GM12878 (cell line): ENCODE data around the gene SLC35C1. TPM values are rescaled to one million over a fixed set of nuclear protein-coding genes. Genes with fewer than 3 reads are reported as not detected.

Experiments
- ATAC-seq: fragments of 200-7000 bp; cut with Tn5 transposase; 3 replicates; pipeline ENCODE4 v1.9.1; 2020; ENCODE audit warnings: mild to moderate bottlenecking, moderate library complexity
- BruUV-seq: library from RNA; stranded (reverse); fragments of 400-500 nt; replicated peaks from 2 replicates; lab custom pipeline; 2021; lab: Mats Ljungman, UMichigan
- CTCF ChIA-PET: fragments of 300-600 bp; sonication (Branson Sonifier 250); formaldehyde crosslinking; extraction: SDS; loops from one replicate; lab custom pipeline; 2021; ENCODE audit warnings: inconsistent platforms; lab: Yijun Ruan, JAX
- POLR2A ChIA-PET: fragments of 350-600 bp; formaldehyde crosslinking; extraction: SDS; loops from one replicate; lab custom pipeline; 2021; ENCODE audit warnings: inconsistent platforms; lab: Charles Lee
- RAD21 ChIA-PET: fragments of 300-600 bp; sonication (Branson Sonifier 250); formaldehyde crosslinking; loops from one replicate; lab custom pipeline; 2023; ENCODE audit warnings: antibody characterized with exemption; ENCODE audit not compliant: unreplicated experiment; lab: Charles Lee
- SMC1A ChIA-PET: fragments of 300-600 bp; sonication (Branson Sonifier 250); formaldehyde crosslinking; loops from one replicate; lab custom pipeline; 2023; ENCODE audit not compliant: unreplicated experiment, uncharacterized antibody; lab: Charles Lee
- DNase-seq: peaks from one replicate; pipeline ENCODE4 v3.0.0-alpha.2; 2011; ENCODE audit warnings: low read depth, low spot score
- FAIRE-seq: peaks from 3 replicates; lab custom pipeline; 2011; peaks lifted over from hg19 to GRCh38; lab: Jason Lieb, UNC
- H2AFZ ChIP-seq: 2 replicates; pipeline ENCODE4 v1.6.0; 2011; ENCODE audit warnings: low read depth, low read length, control low read depth; ENCODE audit not compliant: control insufficient read depth
- H3K27ac ChIP-seq: 2 replicates; pipeline ENCODE4 v1.5.1; 2011; ENCODE audit warnings: control low read depth; ENCODE audit not compliant: control insufficient read depth, insufficient read depth
- H3K27me3 ChIP-seq, 2 experiments: replicated peaks in 1 of 2; 2 replicates each; pipeline versions ENCODE4 v1.6.0 to v1.6.1; 2011; ENCODE audit warnings: low read length in 1 of 2; ENCODE audit not compliant: control insufficient read depth in 2 of 2, insufficient read depth in 2 of 2
- H3K36me3 ChIP-seq, 2 experiments: 2 replicates each; pipeline ENCODE4 v1.5.1; 2011; ENCODE audit warnings: low read length in 1 of 2; ENCODE audit not compliant: control insufficient read depth in 2 of 2, insufficient read depth in 2 of 2
- H3K4me1 ChIP-seq: 2 replicates; pipeline ENCODE4 v1.6.1; 2011; ENCODE audit warnings: mild to moderate bottlenecking, low read length, moderate library complexity, mixed read lengths; ENCODE audit not compliant: control insufficient read depth, insufficient read depth
- H3K4me2 ChIP-seq: 2 replicates; pipeline ENCODE4 v1.6.0; 2011; ENCODE audit warnings: control low read depth; ENCODE audit not compliant: control insufficient read depth, insufficient read depth
- H3K4me3 ChIP-seq: fragments of 200-600 bp; sonication (generic); 2 replicates; pipeline ENCODE4 v1.5.1; 2016
- H3K79me2 ChIP-seq: 2 replicates; pipeline ENCODE4 v1.6.0; 2011; ENCODE audit warnings: low read length; ENCODE audit not compliant: control insufficient read depth, insufficient read depth
- H3K9ac ChIP-seq: 2 replicates; pipeline ENCODE4 v1.8.0; 2011; ENCODE audit warnings: low read length, control low read depth, mixed read lengths; ENCODE audit not compliant: control insufficient read depth, insufficient read depth
- H3K9me3 ChIP-seq: replicated peaks from 3 replicates; pipeline ENCODE4 v1.5.1; 2011; ENCODE audit warnings: mild to moderate bottlenecking, low read length; ENCODE audit not compliant: control insufficient read depth, insufficient read depth
- H4K20me1 ChIP-seq: 2 replicates; pipeline ENCODE4 v1.6.0; 2011; ENCODE audit not compliant: control insufficient read depth, insufficient read depth
- ESRRA ChIP-seq: IDR thresholded peaks from 2 replicates; pipeline ENCODE4 v1.6.1; 2012; ENCODE audit warnings: mild to moderate bottlenecking, low read length, improper control_type of control experiment
- IRF4 ChIP-seq: IDR thresholded peaks from 2 replicates; pipeline ENCODE4 v1.6.1; 2011; ENCODE audit warnings: low read depth, low read length
- PKNOX1 ChIP-seq: fragments of 450-650 bp; IDR thresholded peaks from 2 replicates; pipeline ENCODE4 v1.6.1; 2016; ENCODE audit warnings: mild to moderate bottlenecking
- RAD51 ChIP-seq: fragments of 450-650 bp; IDR thresholded peaks from 2 replicates; pipeline ENCODE4 v1.6.1; 2016; ENCODE audit warnings: moderate library complexity, mild to moderate bottlenecking, inconsistent platforms
- REST ChIP-seq: IDR thresholded peaks from 2 replicates; pipeline ENCODE4 v1.6.1; 2012; ENCODE audit warnings: mild to moderate bottlenecking, low read depth, low read length
- TCF7 ChIP-seq: IDR thresholded peaks from 2 replicates; pipeline ENCODE4 v1.6.1; 2014; ENCODE audit warnings: antibody characterized with exemption, borderline replicate concordance
- ZNF592 ChIP-seq: fragments of 450-650 bp; IDR thresholded peaks from 2 replicates; pipeline ENCODE4 v1.6.1; 2017; ENCODE audit warnings: mild to moderate bottlenecking, moderate library complexity
- WGBS: methylation state at CpG from one replicate; pipeline ENCODE4 v1.1.6; 2016; ENCODE audit warnings: low lambda C conversion rate; ENCODE audit not compliant: insufficient replicate concordance, insufficient coverage; ENCODE audit errors: missing lambda C conversion rate; 5-methylcytosine and 5-hydroxymethylcytosine counted together
- in situ Hi-C: fragments of 300-500 bp; cut with MboI; formaldehyde crosslinking; loops from 9 replicates; pipeline ENCODE4 v1.14.3; 2018; ENCODE audit warnings: mixed read lengths
- intact Hi-C: fragments of 100-400 bp; cut with micrococcal nuclease; formaldehyde crosslinking; loops from one replicate; pipeline ENCODE4 v1.14.2; 2022; ENCODE audit not compliant: unreplicated experiment
- polyA plus RNA-seq, 11 experiments: library from polyadenylated mRNA; depleted of rRNA in 4 of 11; unstranded in 6 of 11; stranded (reverse) in 5 of 11; fragments of >200 nt; fragmentation: Nextera tagmentation in 4 of 11; fragmentation: Illumina TruSeq in 1 of 11; extraction: Ambion mirVana in 4 of 11; extraction: Trizol in 1 of 11; gene quantifications; 1 replicate in 1 of 11; 2 replicates in 10 of 11; pipeline versions ENCODE4 v1.2.1 to v1.2.3, GENCODE V29; 2011 to 2016; ENCODE audit warnings: inconsistent platforms in 2 of 11, missing spikeins in 2 of 11, low read depth in 1 of 11
- total RNA-seq, 4 experiments: library from RNA; depleted of rRNA in 3 of 4; stranded (reverse); fragments of >200 nt in 3 of 4; fragmentation: Illumina TruSeq in 1 of 4; extraction: Trizol in 1 of 4; gene quantifications; 2 replicates each; pipeline versions ENCODE4 v1.2.1 to v1.2.3, GENCODE V29; 2013 to 2021
- TF ChIP-seq, protein P1 (sequence below): IDR thresholded peaks from 2 replicates; pipeline ENCODE4 v1.6.1; 2011; ENCODE audit warnings: mild to moderate bottlenecking, low read depth, low read length, moderate library complexity; ENCODE audit not compliant: insufficient replicate concordance

SLC35C1 gene
- total and polyA plus RNA-seq, 10 of the 15 experiments (the other 5 are each of a cell fraction or from before 2014, with no cell fraction given) = 0.55 to 9.7 (median 4.3) TPM

- Histone ChIP-seq H4K20me1 (no peaks in the 10 kb centered on the region; the same call in none of the 2 replicates), H3K4me3 (no peak overlapping the region), H3K27ac (no peak overlapping the region), H3K27me3 (no peaks in the 10 kb centered on the region), H3K36me3 (peaks cover 8 to 20% of the 10 kb centered on the region in 2 experiments), H3K4me2 (no peak overlapping the region), H3K9ac (no peak overlapping the region), H3K9me3 (no peaks in the 10 kb centered on the region), H3K4me1 (no peaks in the 10 kb centered on the region; the same call in 1 of the 2 replicates), H3K79me2 (peaks cover 2% of the 10 kb centered on the region; the same call in 1 of the 2 replicates), H2AFZ (no peak overlapping the region)
- ATAC-seq = no peak
- CTCF ChIA-PET = interaction anchor here (1.2 to 1.4 kb wide), 2 partner anchors 16 to 87 kb away, joined by 5 read pairs; no protein-coding TSS in a partner anchor
- POLR2A ChIA-PET = interaction anchor here (1.2 kb wide), 1 partner anchor 16 kb away, joined by 3 read pairs; no protein-coding TSS in a partner anchor
- intact Hi-C loops = no loop called here
- FAIRE-seq = no peak
- 73% methylated on average over 5 of the region's 5 CpGs for WGBS
- no TSS peak for BruUV-seq
- RAD21 ChIA-PET = no interaction called here
- TF ChIP-seq ZNF592 (no peak), TCF7 (no peak), RAD51 (no peak), PKNOX1 (no peak), ESRRA (no peak), IRF4 (no peak), REST (no peak)
- TF ChIP-seq, protein P1, sequence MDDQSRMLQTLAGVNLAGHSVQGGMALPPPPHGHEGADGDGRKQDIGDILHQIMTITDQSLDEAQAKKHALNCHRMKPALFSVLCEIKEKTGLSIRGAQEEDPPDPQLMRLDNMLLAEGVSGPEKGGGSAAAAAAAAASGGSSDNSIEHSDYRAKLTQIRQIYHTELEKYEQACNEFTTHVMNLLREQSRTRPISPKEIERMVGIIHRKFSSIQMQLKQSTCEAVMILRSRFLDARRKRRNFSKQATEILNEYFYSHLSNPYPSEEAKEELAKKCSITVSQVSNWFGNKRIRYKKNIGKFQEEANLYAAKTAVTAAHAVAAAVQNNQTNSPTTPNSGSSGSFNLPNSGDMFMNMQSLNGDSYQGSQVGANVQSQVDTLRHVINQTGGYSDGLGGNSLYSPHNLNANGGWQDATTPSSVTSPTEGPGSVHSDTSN = no peak
- no peak for DNase-seq
- in situ Hi-C loops = no loop called here
- SMC1A ChIA-PET = interaction anchor here (0.6 to 1.6 kb wide), 2 partner anchors 87 to 154 kb away, joined by 3 to 4 read pairs; no protein-coding TSS in a partner anchor
Measured at GRCh38 chr11:45858751-45859398, 53.9 kb downstream of the SLC35C1 start.
